Pancreas (tissue), 10 donors: ENCODE results near the gene PTCH2. TPM values are rescaled to one million over a fixed set of nuclear protein-coding genes. Genes with fewer than 3 reads are reported as not detected.

Experiments used
- ATAC-seq, 4 donors: fragments of 200-7000 bp; cut with Tn5 transposase; one replicate each; pipeline versions ENCODE4 v1.8.0 to v1.9.1; 2020; ENCODE audit warnings: mild to moderate bottlenecking in 4 of 4, moderate library complexity in 4 of 4
- DNase-seq, 6 donors: peaks; one replicate each; pipeline ENCODE4 v3.0.0-alpha.2; 2020
- FAIRE-seq: peaks from 2 replicates; lab custom pipeline; 2012; peaks lifted over from hg19 to GRCh38; lab: Jason Lieb, UNC
- H3K27ac ChIP-seq, 4 donors: fragments of 200-600 bp; sonication (generic); 1 replicate in 3 of 4; 2 replicates in 1 of 4; pipeline versions ENCODE4 v1.5.0 to v1.8.0; 2020
- H3K27me3 ChIP-seq, 4 donors: fragments of 200-600 bp; one replicate each; pipeline ENCODE4 v1.8.0; 2021
- H3K36me3 ChIP-seq, 3 donors: fragments of 200-600 bp; sonication (generic) in 1 of 3; one replicate each; pipeline versions ENCODE4 v1.5.0 to v1.8.0; 2020 to 2021
- H3K4me1 ChIP-seq, 3 donors: fragments of 200-600 bp; one replicate each; pipeline ENCODE4 v1.8.0; 2021
- H3K4me3 ChIP-seq, 4 donors: fragments of 200-600 bp; sonication (generic) in 2 of 4; one replicate each; pipeline versions ENCODE4 v1.5.0 to v1.8.0; 2020 to 2021
- H3K9me3 ChIP-seq, 4 donors: fragments of 200-600 bp; one replicate each; pipeline ENCODE4 v1.8.0; 2021
- WGBS, 2 donors: extraction: QIAGEN DNeasy Blood & Tissue Kit; methylation state at CpG; one replicate each; pipeline ENCODE4 v1.1.7; 2013; 5-methylcytosine and 5-hydroxymethylcytosine counted together
- intact Hi-C, 3 donors: fragments of 100-400 bp; cut with DNase I; formaldehyde crosslinking; loops; one replicate each; pipeline versions ENCODE4 v1.11.1 to v1.14.2; 2022
- polyA plus RNA-seq, 2 donors: library from polyadenylated mRNA; stranded (reverse); fragments of 200-250 nt; gene quantifications; one replicate each; pipeline ENCODE4 v1.2.3, GENCODE V29; 2013
- total RNA-seq, 6 donors: library from RNA; stranded (reverse); fragmentation: NEBNext Ultra II Directional in 4 of 6; extraction: Animal tissue kit (Norgen Biotek cat#: 25700) in 4 of 6; gene quantifications; one replicate each; pipeline versions ENCODE4 v1.2.1 to v1.2.4, GENCODE V29; 2021 to 2023
- TF ChIP-seq, protein P1 (sequence below), 4 donors: fragments of 200-600 bp; sonication (generic) in 3 of 4; IDR thresholded peaks; one replicate each; pipeline versions ENCODE4 v1.5.0 to v1.8.0; 2021; ENCODE audit warnings: antibody characterized with exemption in 4 of 4
- donor health status: healthy with polysubstance abuse.
- donor health status: DM: no; HTN: no; CAD: no; lungs with moderate emphysema.
- donor health status: DM: no; HTN: no; CAD: no.
- donor health status: control.
- donor health status: control.
- donor health status: Bipolar disorder and iron deficiency.
- donor health status: DM: yes; HTN: yes; CAD: no.
- donor health status: DM: no; HTN: no; CAD: no.
- donor health status: DM: no; HTN: no; CAD: no.
- donor health status: DM: yes; HTN: yes; CAD: no.

PTCH2 gene
- total and polyA plus RNA-seq, 8 donors = 0.16 to 1.8 (median 0.38) TPM

DNA sequence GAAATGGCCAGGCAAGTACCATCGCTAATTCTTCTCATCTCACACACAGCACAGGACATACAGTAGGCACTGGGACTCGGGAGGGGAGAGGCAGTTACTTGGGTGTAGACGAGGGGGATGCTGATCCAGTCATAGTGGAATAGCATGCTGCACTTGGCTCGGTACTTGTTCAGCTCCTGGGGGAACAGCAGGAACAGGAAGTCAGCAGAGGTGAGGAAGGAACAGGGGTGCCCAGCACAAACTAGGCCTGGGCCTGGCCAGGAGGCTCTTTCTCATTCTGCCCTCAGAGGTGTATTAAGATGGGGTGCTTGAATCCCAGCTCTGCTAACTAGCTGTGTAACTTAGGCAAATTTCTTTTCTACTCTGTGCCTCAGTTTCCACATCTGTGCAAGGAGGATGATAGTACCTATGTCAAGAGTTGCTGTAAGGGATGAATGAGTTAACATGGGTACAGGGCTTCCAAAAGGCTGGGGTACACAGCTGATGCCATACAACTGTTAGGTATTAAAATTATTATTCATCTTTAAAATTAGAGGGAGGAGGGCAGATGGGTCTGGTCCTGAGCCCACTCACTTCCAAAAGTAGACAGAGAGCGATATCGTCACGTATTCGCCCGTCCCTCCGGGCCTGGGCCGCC, 57.4 kb downstream of the PTCH2 start:
- Histone ChIP-seq H3K27me3 (no peaks in the 10 kb centered on the region), H3K36me3 (no peaks in the 10 kb centered on the region), H3K4me3 (peak overlapping the region in 3 of 4 donors; percentile 34 to 53 (median 44)), H3K9me3 (no peaks in the 10 kb centered on the region), H3K27ac (peak overlapping the region in 3 of 4 donors; percentile 50 to 61 (median 54)), H3K4me1 (peaks cover 0 to 10% (median 0%) of the 10 kb centered on the region in 3 donors)
- intact Hi-C loops = loop anchor here in 1 of 3 donors (5.0 kb wide), 2 partner anchors 57 to 227 kb away; partner anchors contain the start of genes HECTD3, PTCH2 and UROD
- TF ChIP-seq, protein P1, sequence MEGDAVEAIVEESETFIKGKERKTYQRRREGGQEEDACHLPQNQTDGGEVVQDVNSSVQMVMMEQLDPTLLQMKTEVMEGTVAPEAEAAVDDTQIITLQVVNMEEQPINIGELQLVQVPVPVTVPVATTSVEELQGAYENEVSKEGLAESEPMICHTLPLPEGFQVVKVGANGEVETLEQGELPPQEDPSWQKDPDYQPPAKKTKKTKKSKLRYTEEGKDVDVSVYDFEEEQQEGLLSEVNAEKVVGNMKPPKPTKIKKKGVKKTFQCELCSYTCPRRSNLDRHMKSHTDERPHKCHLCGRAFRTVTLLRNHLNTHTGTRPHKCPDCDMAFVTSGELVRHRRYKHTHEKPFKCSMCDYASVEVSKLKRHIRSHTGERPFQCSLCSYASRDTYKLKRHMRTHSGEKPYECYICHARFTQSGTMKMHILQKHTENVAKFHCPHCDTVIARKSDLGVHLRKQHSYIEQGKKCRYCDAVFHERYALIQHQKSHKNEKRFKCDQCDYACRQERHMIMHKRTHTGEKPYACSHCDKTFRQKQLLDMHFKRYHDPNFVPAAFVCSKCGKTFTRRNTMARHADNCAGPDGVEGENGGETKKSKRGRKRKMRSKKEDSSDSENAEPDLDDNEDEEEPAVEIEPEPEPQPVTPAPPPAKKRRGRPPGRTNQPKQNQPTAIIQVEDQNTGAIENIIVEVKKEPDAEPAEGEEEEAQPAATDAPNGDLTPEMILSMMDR (IDR thresholded peaks at IDR 0.05) = no peak
- 34 to 38% methylated on average over 11 of the region's 11 CpGs for WGBS, 2 donors
- ATAC-seq (no peak), DNase-seq (peak in 1 of 6 donors; percentile 13), FAIRE-seq (no peak)

GRCh38 chr1:44785029-44785380, 58.0 kb downstream of the PTCH2 start:
- TF ChIP-seq, protein P1 (IDR thresholded peaks at IDR 0.05) = no peak
- DNase-seq = peak in 2 of 6 donors; percentile 22 to 44
- FAIRE-seq = no peak
- Histone ChIP-seq H3K36me3 (no peaks in the 10 kb centered on the region), H3K4me3 (no peak overlapping the region), H3K4me1 (peaks cover 0 to 10% (median 0%) of the 10 kb centered on the region in 3 donors), H3K27ac (no peak overlapping the region), H3K27me3 (no peaks in the 10 kb centered on the region), H3K9me3 (no peaks in the 10 kb centered on the region)
- intact Hi-C loops = loop anchor here in 1 of 3 donors (5.0 kb wide), 2 partner anchors 57 to 227 kb away; partner anchors contain the start of genes HECTD3, PTCH2 and UROD
- 83 to 90% methylated on average over 6 of the region's 6 CpGs for WGBS, 2 donors
- ATAC-seq = no peak

DNA sequence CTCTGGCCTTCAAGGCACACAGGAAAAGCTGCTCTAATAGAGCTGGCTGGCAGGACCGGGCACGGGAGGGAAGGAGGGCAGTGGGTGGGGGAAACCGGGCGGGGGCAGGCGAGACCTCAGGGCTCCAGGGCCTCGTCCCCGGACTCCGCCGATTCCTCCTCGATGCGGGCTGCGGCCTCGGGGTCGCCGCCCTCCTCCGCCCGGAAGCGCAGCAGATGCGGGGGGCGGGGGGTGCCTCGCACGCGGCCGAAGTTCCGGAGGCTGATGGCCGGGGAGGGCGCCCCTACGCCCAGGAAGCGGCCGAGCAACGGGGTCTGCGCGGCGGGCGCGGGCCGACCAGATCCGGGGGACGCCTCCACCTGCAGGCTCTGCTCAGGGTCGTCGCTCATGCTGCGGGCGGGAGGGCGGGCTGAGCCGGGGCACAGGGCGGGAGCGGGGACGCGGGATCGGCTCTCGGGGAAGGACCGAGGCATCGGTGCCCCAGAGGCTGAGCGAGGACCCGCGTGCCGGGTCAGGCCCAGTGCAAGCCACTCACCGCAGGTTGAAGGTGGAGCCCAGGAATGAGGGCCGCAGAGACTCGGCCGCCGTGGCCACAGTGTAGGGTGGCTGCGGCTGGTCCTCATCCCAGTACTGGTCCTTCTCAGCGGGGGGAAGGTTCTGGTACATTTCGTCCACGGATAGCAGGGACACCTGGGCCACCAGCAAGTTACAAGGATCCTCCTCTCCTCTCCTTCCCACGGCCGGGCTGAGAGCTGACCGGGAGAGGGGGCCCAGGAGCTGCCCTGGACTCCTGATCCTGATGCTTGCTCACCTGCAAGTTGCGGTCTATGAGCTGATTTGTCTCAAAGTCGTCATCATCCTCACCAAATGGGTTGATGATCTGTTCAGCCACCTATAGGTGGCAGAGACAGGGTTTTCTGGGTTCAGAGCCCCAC, 58.7 kb downstream of the PTCH2 start:
- ATAC-seq (peak; percentile 14 to 31 (median 19)), DNase-seq (peak in 3 of 6 donors; percentile 40 to 78 (median 53)), FAIRE-seq (no peak)
- no peaks in the 10 kb centered on the region for H3K36me3 ChIP-seq
- H3K27ac ChIP-seq = no peak overlapping the region
- peaks cover 0 to 10% (median 0%) of the 10 kb centered on the region in 3 donors for H3K4me1 ChIP-seq
- WGBS, 2 donors = 14% methylated on average over 50 to 71 of the region's 71 CpGs
- no peaks in the 10 kb centered on the region for H3K9me3 ChIP-seq
- no peaks in the 10 kb centered on the region for H3K27me3 ChIP-seq
- H3K4me3 ChIP-seq = peak overlapping the region; percentile 23 to 47 (median 34)
- TF ChIP-seq, protein P1 (IDR thresholded peaks at IDR 0.05) = no peak
- intact Hi-C loops = loop anchor here in 1 of 3 donors (5.0 kb wide), 2 partner anchors 58 to 228 kb away; partner anchors contain the start of genes HECTD3, PTCH2 and UROD

GRCh38 chr1:44783697-44784093, 59.4 kb downstream of the PTCH2 start:
- H3K4me3 ChIP-seq = peak overlapping the region in 2 of 4 donors; percentile 37 to 47
- intact Hi-C loops = no loop called here

More at GRCh38 chr1:44783697-44784093, 59.4 kb downstream of the PTCH2 start:
- Histone ChIP-seq H3K27me3 (no peaks in the 10 kb centered on the region), H3K4me1 (peaks cover 0 to 10% (median 0%) of the 10 kb centered on the region in 3 donors), H3K36me3 (peaks cover 0 to 5% (median under 1%) of the 10 kb centered on the region in 3 donors), H3K9me3 (no peaks in the 10 kb centered on the region), H3K27ac (no peak overlapping the region)
- WGBS, 2 donors = 40 to 41% methylated on average over 8 of the region's 8 CpGs
- TF ChIP-seq, protein P1 (IDR thresholded peaks at IDR 0.05) = no peak
- DNase-seq = peak in 1 of 6 donors; percentile 62
- peak in 1 of 4 donors; percentile 6 for ATAC-seq
- no peak for FAIRE-seq
